ENCODE results near the gene METRNL. TPM values are rescaled to one million over a fixed set of nuclear protein-coding genes. Genes with fewer than 3 reads are reported as not detected.
A peak's percentile ranks its signal among the peaks of the same experiment; 100 is the strongest.
"Not testable (repeated sequence)": the region's sequence is repeated elsewhere in the genome, so short reads cannot be mapped to it uniquely, and the experiment has no call there.

Gene METRNL
- total RNA-seq, 1 donor from 2014 or later = 59.8 TPM

DNA sequence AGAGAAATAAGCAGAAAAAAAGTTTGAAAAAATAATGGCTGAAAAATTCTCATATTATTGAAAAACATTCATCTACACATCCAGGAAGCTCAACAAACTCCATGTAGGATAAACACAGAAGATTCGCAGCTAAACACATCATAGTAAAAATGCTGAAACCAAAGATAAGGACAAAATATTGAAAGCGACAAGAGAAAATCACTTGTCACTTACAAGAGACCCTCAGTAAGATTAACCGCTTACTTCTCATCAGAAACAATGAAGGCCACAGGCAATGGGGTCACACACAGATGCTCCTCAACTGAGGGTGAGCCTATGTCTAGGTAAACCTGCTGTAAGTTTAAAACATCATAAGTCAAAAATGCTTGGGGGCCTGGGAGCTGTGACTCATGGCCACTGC is 38.1 kb upstream of the METRNL start:
- intact Hi-C loops (cut with DNase I) = no loop called here

DNA sequence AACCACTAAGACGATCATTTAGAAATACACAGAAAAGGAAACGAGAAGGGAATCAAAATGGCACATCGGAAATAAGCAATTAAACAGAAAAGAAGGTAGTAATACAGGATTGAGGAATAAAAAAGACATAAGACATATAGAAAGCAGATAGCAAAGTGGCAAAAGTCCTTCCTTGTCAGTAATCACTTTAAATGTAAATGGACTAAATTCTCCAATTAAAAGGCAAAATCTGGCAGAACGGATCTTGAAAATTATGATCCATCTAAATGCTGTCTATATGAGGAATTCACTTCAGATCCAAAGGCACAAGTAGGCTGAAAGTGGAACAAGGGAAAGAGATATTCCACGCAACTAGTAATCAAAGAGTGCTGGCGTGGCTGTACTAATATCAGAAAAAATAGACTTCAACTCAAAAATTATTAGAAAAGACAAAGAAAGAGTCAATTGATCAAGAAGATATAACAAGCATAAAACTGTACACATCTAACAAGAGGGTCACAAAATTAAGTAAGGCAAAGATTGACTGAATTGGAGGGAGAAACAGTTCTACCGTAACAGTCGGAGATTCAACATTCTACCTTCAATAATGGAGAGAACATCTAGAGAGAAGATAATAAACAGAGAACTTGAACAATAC is 36.8 kb upstream of the METRNL start:
- DNase-seq (no peak), ATAC-seq (no peak)
- Histone ChIP-seq H3K27ac (no peak overlapping the region), H3K36me3 (peaks cover under 1% of the 10 kb centered on the region), H3K4me3 (no peak overlapping the region), H3K4me1 (no peaks in the 10 kb centered on the region), H3K27me3 (ENCODE audit: low read depth) (no peaks in the 10 kb centered on the region), H3K9me3 (peaks cover 20% of the 10 kb centered on the region)
- intact Hi-C loops (cut with DNase I) = no loop called here
- TF ChIP-seq, protein P1, sequence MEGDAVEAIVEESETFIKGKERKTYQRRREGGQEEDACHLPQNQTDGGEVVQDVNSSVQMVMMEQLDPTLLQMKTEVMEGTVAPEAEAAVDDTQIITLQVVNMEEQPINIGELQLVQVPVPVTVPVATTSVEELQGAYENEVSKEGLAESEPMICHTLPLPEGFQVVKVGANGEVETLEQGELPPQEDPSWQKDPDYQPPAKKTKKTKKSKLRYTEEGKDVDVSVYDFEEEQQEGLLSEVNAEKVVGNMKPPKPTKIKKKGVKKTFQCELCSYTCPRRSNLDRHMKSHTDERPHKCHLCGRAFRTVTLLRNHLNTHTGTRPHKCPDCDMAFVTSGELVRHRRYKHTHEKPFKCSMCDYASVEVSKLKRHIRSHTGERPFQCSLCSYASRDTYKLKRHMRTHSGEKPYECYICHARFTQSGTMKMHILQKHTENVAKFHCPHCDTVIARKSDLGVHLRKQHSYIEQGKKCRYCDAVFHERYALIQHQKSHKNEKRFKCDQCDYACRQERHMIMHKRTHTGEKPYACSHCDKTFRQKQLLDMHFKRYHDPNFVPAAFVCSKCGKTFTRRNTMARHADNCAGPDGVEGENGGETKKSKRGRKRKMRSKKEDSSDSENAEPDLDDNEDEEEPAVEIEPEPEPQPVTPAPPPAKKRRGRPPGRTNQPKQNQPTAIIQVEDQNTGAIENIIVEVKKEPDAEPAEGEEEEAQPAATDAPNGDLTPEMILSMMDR (IDR thresholded peaks at IDR 0.05) = no peak

More for the DNA sequence above, 38.1 kb upstream of the METRNL start:
- Histone ChIP-seq H3K27me3 (ENCODE audit: low read depth) (no peaks in the 10 kb centered on the region), H3K36me3 (peaks cover 13% of the 10 kb centered on the region), H3K4me3 (no peak overlapping the region), H3K9me3 (peaks cover 20% of the 10 kb centered on the region), H3K4me1 (no peaks in the 10 kb centered on the region), H3K27ac (no peak overlapping the region)
- no peak for ATAC-seq
- no peak for DNase-seq
- TF ChIP-seq, protein P1 (IDR thresholded peaks at IDR 0.05) = no peak

DNA sequence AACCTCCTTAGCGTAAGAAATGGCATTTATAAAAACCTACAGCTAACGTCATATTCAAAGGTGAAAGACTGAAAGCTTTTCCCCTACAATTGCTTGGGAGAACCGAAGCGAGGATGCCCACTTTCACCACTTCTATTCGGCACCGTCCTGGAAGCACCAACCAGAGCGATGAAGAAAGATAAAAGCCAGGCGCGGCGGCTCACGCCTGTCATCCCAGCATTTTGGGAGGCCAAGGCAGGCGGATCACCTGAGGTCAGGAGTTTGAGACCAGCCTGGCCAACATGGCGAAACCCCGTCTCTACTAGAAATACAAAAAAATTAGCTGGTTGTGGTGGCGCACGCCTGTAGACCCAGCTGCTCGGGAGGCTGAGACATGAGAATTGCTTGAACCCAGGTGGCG is 34.9 kb upstream of the METRNL start:
- H3K27ac ChIP-seq; H3K27me3 ChIP-seq (ENCODE audit: low read depth); H3K36me3 ChIP-seq; H3K4me3 ChIP-seq; DNase-seq; intact Hi-C loops (cut with DNase I); ATAC-seq; H3K4me1 ChIP-seq: not testable (repeated sequence)
- peaks cover 20% of the 10 kb centered on the region for H3K9me3 ChIP-seq

DNA sequence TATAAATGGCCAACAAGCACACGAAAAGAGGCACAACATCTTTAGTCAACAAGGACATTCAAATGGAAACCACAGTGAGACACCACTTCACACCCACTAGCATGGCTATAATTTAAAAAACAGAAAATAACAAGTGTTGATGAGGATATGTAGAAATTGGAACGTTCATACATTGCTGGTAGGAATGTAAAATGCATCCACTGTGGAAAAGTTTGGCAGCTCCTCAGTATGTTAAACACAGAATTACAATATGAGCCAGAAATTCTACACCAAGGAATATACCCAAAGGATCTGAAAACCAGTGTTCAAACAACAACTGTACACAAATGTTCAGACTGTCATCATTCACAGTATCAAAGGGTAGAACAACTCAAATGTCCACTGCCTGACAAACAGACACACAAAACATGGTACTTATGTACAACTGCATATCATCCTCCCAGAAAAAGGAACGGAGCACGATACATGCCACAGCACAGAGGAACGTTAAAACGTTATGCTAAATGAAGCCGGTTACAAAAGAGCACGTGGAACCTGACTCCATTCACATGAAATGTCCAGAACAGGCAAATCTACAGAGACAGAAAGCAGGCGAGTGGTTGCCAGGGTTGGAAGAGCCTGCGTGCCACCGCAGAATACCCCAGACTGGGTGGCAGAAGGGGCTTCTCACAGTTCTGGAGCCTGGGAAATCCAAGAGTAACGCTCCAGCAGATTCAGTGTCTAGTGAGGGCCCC is 32.8 kb upstream of the METRNL start:
- intact Hi-C loops (cut with DNase I) = no loop called here
- no peak for DNase-seq
- H3K4me3 ChIP-seq = no peak overlapping the region
- H3K36me3 ChIP-seq = no peaks in the 10 kb centered on the region
- H3K27me3 ChIP-seq (ENCODE audit: low read depth) = no peaks in the 10 kb centered on the region
- peaks cover 5% of the 10 kb centered on the region for H3K4me1 ChIP-seq
- TF ChIP-seq, protein P1 (IDR thresholded peaks at IDR 0.05) = no peak
- ATAC-seq = no peak
- H3K9me3 ChIP-seq = peaks cover 9% of the 10 kb centered on the region
- no peak overlapping the region for H3K27ac ChIP-seq

DNA sequence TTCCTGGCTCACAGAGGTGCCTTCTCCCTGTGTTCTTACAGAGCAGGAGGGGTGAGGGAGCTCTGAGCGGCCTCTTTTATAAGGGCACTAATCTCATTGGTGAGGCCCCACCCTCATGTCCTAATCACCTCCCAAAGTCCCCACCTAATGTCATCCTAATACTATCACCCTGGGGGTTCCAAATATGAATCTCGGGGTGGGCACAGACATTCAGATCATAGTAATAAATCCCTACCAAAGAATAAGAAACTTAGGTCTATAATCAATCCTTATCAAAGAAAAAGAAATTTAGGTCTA is 32.3 kb upstream of the METRNL start:
- H3K27ac ChIP-seq = no peak overlapping the region
- ATAC-seq = no peak
- TF ChIP-seq, protein P1 (IDR thresholded peaks at IDR 0.05) = no peak

DNA sequence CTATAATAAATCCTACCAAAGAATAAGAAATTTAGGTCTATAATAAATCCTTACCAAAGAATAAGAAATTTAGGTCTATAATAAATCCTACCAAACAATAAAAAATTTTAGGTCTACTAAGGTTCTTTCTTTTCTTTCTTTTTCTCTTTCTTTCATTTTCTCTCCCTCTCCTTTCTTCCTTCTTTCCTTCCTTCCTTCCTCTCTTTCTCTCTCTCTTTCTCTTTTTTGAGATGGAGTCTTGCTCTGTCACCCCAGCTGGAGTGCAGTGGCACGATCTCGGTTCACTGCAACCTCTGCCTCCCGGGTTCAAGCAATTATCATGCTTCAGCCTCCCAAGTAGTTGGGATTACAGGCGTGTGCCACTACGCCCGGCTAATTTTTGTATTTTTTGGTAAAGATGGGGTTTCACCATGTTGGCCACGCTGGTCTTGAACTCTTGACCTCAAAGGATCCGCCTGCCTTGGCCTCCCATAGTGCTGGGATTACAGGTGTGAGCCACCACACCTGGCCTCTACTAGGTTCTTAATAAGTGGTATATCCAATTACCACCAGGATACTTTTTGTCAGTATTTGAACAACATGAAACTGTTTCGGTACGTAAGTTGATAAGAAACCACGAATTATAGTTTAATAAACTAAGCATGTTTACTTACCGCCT is 31.5 kb upstream of the METRNL start:
- H3K9me3 ChIP-seq; intact Hi-C loops (cut with DNase I); DNase-seq; ATAC-seq; H3K36me3 ChIP-seq; H3K27me3 ChIP-seq (ENCODE audit: low read depth): not testable (repeated sequence)
- Histone ChIP-seq H3K4me1 (peaks cover 12% of the 10 kb centered on the region), H3K4me3 (peak overlapping the region; percentile 31), H3K27ac (peak overlapping the region; percentile 81)

More for the DNA sequence above, 32.3 kb upstream of the METRNL start:
- intact Hi-C loops (cut with DNase I) = no loop called here
- peaks cover 5% of the 10 kb centered on the region for H3K9me3 ChIP-seq
- no peak for DNase-seq
- H3K4me1 ChIP-seq = peaks cover 8% of the 10 kb centered on the region
- H3K36me3 ChIP-seq = no peaks in the 10 kb centered on the region
- H3K4me3 ChIP-seq = no peak overlapping the region
- no peaks in the 10 kb centered on the region for H3K27me3 ChIP-seq (ENCODE audit: low read depth)

All from lower lobe of right lung (tissue), 2 donors.